ENCODE measurements around the gene CCS. TPM values are rescaled to one million over a fixed set of nuclear protein-coding genes. Genes with fewer than 3 reads are reported as not detected.
A peak's percentile ranks its signal among the peaks of the same experiment; 100 is the strongest.

CCS gene
- total and polyA plus RNA-seq, 9 of the 15 experiments (the other 6 are each of a cell fraction or from before 2014, with no cell fraction given), result 1.1 to 46.6 (median 26.8) TPM

DNA sequence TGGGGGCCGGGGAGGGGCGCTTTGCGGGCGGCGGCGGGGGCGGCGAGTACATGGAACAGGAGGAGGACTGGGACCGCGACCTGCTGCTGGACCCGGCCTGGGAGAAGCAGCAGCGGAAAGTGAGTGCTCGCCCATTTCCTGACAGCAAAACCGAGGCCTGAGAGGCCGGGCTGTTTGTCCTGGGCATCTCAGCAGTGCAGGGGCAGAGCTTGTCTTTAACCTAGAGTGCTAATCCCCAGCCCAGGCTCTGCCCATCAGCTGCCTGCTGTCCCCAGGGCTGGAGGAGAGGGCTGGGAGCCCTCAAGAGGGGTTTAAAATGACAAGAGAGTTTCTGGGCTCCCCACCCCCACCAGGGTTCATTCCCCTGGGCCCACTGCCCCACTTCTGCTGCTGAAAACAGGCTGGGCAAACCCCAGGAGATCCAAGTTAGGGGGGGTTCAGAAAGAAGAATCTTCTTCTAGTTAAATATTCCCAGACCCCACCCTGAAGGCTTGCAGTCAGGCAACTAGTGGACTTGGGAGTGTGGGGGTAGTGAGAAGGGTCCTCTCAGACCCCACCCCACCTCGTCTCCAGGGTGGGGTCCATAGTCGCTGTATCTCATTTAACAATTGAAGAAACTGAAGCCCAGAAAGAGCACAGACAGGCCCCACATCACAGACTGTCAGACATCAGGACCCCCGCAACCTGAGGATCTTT lies 45.9 kb upstream of the CCS start (continued):
- no peak for TF ChIP-seq ZNF239 (CRISPR knock-in tag; IDR thresholded peaks at IDR 0.05)
- peak; percentile 60 for TF ChIP-seq ZBTB7A (IDR thresholded peaks at IDR 0.05; ENCODE audit: borderline replicate concordance, control insufficient read depth, low read depth, low read length)
- no peak for TF ChIP-seq FOXA3 (CRISPR knock-in tag; conservative IDR thresholded peaks at IDR 0.05 in 1 of 2, IDR thresholded peaks at IDR 0.05 in 1 of 2)
- no peak for TF ChIP-seq KLF13 (tag; IDR thresholded peaks at IDR 0.05; ENCODE audit: borderline replicate concordance, low read depth)
- TF ChIP-seq XRCC3 (IDR thresholded peaks at IDR 0.05), result no peak

DNA sequence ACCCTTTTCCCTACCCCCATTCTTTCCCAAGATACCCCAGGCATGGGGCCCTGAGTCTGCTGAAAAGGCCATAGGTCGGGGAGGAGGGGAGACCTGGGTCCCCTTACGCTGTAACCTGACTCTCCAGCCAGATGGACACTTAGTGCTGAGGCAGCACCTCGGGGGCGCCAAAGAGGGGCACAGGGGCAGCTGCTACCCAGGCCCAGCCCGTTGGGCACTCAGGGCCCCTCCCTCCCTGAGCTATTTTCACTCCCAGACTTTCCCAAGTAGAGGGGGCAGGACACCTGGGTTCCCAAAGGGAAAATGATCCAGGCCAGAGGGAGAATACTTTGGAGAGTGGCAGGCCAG lies 45.3 kb upstream of the CCS start:
- Histone ChIP-seq H3K79me2 (ENCODE audit: control insufficient read depth, insufficient read depth, low read length) (peaks cover 6% of the 10 kb centered on the region; the same call in 1 of the 3 replicates), H2AFZ (ENCODE audit: low read depth, low read length) (no peak overlapping the region), H3K27ac (ENCODE audit: extremely low read depth, low read depth, low read length) (no peak overlapping the region), H3K9me3 (replicated peaks; ENCODE audit: control insufficient read depth, insufficient read depth, low read depth, low read length) (no peaks in the 10 kb centered on the region), H3K4me1 (replicated peaks in 1 of 2; ENCODE audit: control insufficient read depth in 2 of 2, insufficient read depth in 2 of 2, low read length in 2 of 2) (peaks cover 0 to 38% of the 10 kb centered on the region in 2 experiments; a peak in 4 of 5 replicates), H3K36me3 (ENCODE audit: control insufficient read depth, insufficient read depth, low read length) (peaks cover 5% of the 10 kb centered on the region; the same call in 1 of the 3 replicates), H3K27me3 (ENCODE audit: control insufficient read depth in 2 of 2, insufficient read depth in 2 of 2, low read length in 2 of 2) (peaks cover 0 to 4% of the 10 kb centered on the region in 2 experiments; a peak in 1 of 5 replicates), H3K4me2 (ENCODE audit: insufficient read depth, low read length) (no peak overlapping the region), H3K4me3 (no peak overlapping the region), H3K9me1 (ENCODE audit: control insufficient read depth, insufficient read depth, low read length) (no peaks in the 10 kb centered on the region), H4K20me1 (replicated peaks; ENCODE audit: control insufficient read depth, insufficient read depth, low read length) (no peaks in the 10 kb centered on the region), H3K9ac (ENCODE audit: insufficient read depth in 1 of 2, low read depth in 2 of 2, low read length in 2 of 2) (no peak overlapping the region)
- intact Hi-C loops (cut with micrococcal nuclease), result no loop called here
- 0% methylated on average over 4 of the region's 5 CpGs for WGBS (ENCODE audit: insufficient coverage, low coverage, missing lambda C conversion rate)
- ChIA-PET POLR2A (interaction anchor here (0.6 to 0.8 kb wide), 2 partner anchors 20 to 117 kb away, joined by 3 to 4 read pairs; no protein-coding TSS in a partner anchor), CTCF (ENCODE audit: low intra/inter-chr PET ratio) (no interaction called here)
- FAIRE-seq, result no peak
- TF ChIP-seq EZH2 (IDR thresholded peaks at IDR 0.05; ENCODE audit: borderline replicate concordance, low read depth, low read length) (no peak), ZBTB34 (CRISPR knock-in tag; IDR thresholded peaks at IDR 0.05) (no peak), TAF15 (IDR thresholded peaks at IDR 0.05; ENCODE audit: low read depth, low read length) (no peak), ZNF311 (CRISPR knock-in tag; IDR thresholded peaks at IDR 0.05) (no peak), PTBP1 (IDR thresholded peaks at IDR 0.05; ENCODE audit: low read depth, low read length) (no peak), L3MBTL2 (IDR thresholded peaks at IDR 0.05) (no peak), RBBP5 (IDR thresholded peaks at IDR 0.05; ENCODE audit: borderline replicate concordance, insufficient read depth, low read length, poor library complexity, severe bottlenecking) (no peak), TCFL5 (CRISPR knock-in tag; conservative IDR thresholded peaks at IDR 0.05) (no peak), IRF2 (CRISPR knock-in tag; IDR thresholded peaks at IDR 0.05) (no peak), ZNF586 (CRISPR knock-in tag; conservative IDR thresholded peaks at IDR 0.05) (no peak)
- TF ChIP-seq, protein P1, sequence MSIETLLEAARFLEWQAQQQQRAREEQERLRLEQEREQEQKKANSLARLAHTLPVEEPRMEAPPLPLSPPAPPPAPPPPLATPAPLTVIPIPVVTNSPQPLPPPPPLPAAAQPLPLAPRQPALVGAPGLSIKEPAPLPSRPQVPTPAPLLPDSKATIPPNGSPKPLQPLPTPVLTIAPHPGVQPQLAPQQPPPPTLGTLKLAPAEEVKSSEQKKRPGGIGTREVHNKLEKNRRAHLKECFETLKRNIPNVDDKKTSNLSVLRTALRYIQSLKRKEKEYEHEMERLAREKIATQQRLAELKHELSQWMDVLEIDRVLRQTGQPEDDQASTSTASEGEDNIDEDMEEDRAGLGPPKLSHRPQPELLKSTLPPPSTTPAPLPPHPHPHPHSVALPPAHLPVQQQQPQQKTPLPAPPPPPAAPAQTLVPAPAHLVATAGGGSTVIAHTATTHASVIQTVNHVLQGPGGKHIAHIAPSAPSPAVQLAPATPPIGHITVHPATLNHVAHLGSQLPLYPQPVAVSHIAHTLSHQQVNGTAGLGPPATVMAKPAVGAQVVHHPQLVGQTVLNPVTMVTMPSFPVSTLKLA (conservative IDR thresholded peaks at IDR 0.05), result no peak
- TF ChIP-seq, protein P2, sequence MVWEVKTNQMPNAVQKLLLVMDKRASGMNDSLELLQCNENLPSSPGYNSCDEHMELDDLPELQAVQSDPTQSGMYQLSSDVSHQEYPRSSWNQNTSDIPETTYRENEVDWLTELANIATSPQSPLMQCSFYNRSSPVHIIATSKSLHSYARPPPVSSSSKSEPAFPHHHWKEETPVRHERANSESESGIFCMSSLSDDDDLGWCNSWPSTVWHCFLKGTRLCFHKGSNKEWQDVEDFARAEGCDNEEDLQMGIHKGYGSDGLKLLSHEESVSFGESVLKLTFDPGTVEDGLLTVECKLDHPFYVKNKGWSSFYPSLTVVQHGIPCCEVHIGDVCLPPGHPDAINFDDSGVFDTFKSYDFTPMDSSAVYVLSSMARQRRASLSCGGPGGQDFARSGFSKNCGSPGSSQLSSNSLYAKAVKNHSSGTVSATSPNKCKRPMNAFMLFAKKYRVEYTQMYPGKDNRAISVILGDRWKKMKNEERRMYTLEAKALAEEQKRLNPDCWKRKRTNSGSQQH (CRISPR knock-in tag; IDR thresholded peaks at IDR 0.05), result no peak
- no peak for DNase-seq (ENCODE audit: extremely low read depth in 1 of 4, low spot score in 3 of 4)
- in situ Hi-C loops (cut with MboI), result no loop called here
- no TSS peak for BruUV-seq (replicated peaks)
- no peak for ATAC-seq
